M059J (cell line): ENCODE data around the gene FHOD1. TPM values are rescaled to one million over a fixed set of nuclear protein-coding genes. Genes with fewer than 3 reads are reported as not detected.

Experiments
- total RNA-seq: library from RNA; depleted of rRNA; stranded (reverse); fragments of >200 nt; shearing (Covaris generic); gene quantifications from 2 replicates; pipeline ENCODE4 v1.2.3, GENCODE V29; 2014; rRNA removed

Gene FHOD1
- total RNA-seq, 1 experiment from 2014 or later = 26.0 TPM

Other genes with a start within 250 kb of the FHOD1 start
- gene CBFB, start 218.3 kb downstream of the FHOD1 start, total RNA-seq = 86.5 and 111 TPM in 2 replicates
- 16.0 and 18.7 TPM in 2 replicates for gene PHAF1, start 137.5 kb downstream of the FHOD1 start, total RNA-seq
- 43.9 and 82.1 TPM in 2 replicates for gene B3GNT9, start 96.5 kb downstream of the FHOD1 start, total RNA-seq
- 33.3 and 44.0 TPM in 2 replicates for gene TRADD, start 87.6 kb downstream of the FHOD1 start, total RNA-seq
- 6.2 and 8.6 TPM in 2 replicates for gene FBXL8, start 87.5 kb downstream of the FHOD1 start, total RNA-seq
- gene HSF4, start 82.7 kb downstream of the FHOD1 start, total RNA-seq = 0.49 and 4.1 TPM in 2 replicates
- 29.1 and 58.9 TPM in 2 replicates for gene NOL3, start 76.9 kb downstream of the FHOD1 start, total RNA-seq
- 7.7 and 13.7 TPM in 2 replicates for gene MATCAP1, start 63.5 kb downstream of the FHOD1 start, total RNA-seq
- gene EXOC3L1, start 57.3 kb downstream of the FHOD1 start, total RNA-seq = 0.54 and 1.4 TPM in 2 replicates
- 95.7 and 106 TPM in 2 replicates for gene E2F4, start 55.3 kb downstream of the FHOD1 start, total RNA-seq
- gene ELMO3, start 48.4 kb downstream of the FHOD1 start, total RNA-seq = 0.62 and 1.2 TPM in 2 replicates
- 44.2 and 44.7 TPM in 2 replicates for gene TMEM208, start 20.4 kb downstream of the FHOD1 start, total RNA-seq
- 0.62 and 1.3 TPM in 2 replicates for gene SLC9A5, start 1.5 kb upstream of the FHOD1 start, total RNA-seq
- 2.2 and 2.5 TPM in 2 replicates for gene PLEKHG4, start 32.1 kb upstream of the FHOD1 start, total RNA-seq
- 0.84 and 1.6 TPM in 2 replicates for gene KCTD19, start 79.3 kb upstream of the FHOD1 start, total RNA-seq
- gene LRRC36, start 79.3 kb upstream of the FHOD1 start, total RNA-seq = 0.34 and 0.99 TPM in 2 replicates
- 0.47 and 0.69 TPM in 2 replicates for gene TPPP3, start 146.0 kb upstream of the FHOD1 start, total RNA-seq
- 2.0 and 2.3 TPM in 2 replicates for gene ZDHHC1, start 169.0 kb upstream of the FHOD1 start, total RNA-seq
- 0.25 and 0.30 TPM in 2 replicates for gene HSD11B2, start 183.6 kb upstream of the FHOD1 start, total RNA-seq
- 156 and 160 TPM in 2 replicates for gene ATP6V0D1, start 233.7 kb upstream of the FHOD1 start, total RNA-seq
- gene AGRP, start 236.1 kb upstream of the FHOD1 start, total RNA-seq = not detected in 2 replicates